ENCODE measurements around the gene ERICH2. TPM values are rescaled to one million over a fixed set of nuclear protein-coding genes. Genes with fewer than 3 reads are reported as not detected.

ERICH2 gene
- polyA plus RNA-seq, 3 donors, result not detected

DNA sequence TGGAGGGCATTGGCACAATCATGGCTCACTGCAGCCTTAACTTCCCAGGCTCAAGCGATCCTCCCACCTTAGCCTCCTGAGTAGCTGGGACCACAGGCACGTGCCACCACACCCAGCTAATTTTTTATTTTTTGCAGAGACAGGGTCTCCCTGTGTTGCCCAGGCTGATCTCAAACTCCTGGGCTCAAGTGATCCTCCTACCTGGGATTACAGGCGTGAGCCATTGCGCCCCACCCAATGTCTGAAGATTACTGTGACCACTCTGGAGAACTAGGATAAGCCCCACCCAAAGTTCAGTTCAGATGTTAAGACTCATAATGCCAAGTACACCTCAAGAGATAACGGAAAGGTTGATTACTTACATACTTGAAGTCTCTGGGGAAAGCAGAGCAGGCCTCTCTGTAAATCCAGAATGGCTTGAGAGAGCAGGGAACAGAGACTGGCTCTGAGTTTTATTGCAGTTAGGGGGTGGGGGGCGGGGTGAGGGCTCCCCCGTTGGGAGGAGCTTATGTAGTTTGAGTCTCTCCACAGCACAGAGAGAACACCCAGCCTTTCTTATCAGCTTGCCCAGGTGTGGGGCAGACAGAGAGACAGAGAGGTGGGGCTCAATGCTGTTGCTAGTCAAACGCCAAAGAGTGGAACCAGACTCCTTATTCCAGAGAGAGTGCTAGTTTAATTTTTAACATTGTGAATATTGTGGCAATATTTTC lies 26.5 kb upstream of the ERICH2 start:
- Histone ChIP-seq H3K27ac (ENCODE audit: low read depth in 1 of 2, low read length in 2 of 2) (peak overlapping the region; percentile 21 to 69), H2AFZ (ENCODE audit: insufficient read depth, low read depth, low read length, poor library complexity, severe bottlenecking) (peak overlapping the region; percentile 81), H3K4me2 (replicated peaks; ENCODE audit: extremely low read depth, low read length, poor library complexity, severe bottlenecking) (peak overlapping the region; percentile 67), H3K4me1 (ENCODE audit: control insufficient read depth in 1 of 2, insufficient read depth in 2 of 2, low read length in 2 of 2) (peaks cover 23 to 26% of the 10 kb centered on the region in 2 donors), H4K20me1 (ENCODE audit: insufficient read depth, low read length) (no peaks in the 10 kb centered on the region), H3K4me3 (replicated peaks in 1 of 3; ENCODE audit: low read depth in 2 of 3, low read length in 3 of 3) (peak overlapping the region; percentile 14 to 67 (median 31)), H3K27me3 (ENCODE audit: control insufficient read depth in 2 of 2, insufficient read depth in 2 of 2, low read length in 2 of 2) (no peaks in the 10 kb centered on the region), H3K79me2 (ENCODE audit: insufficient read depth, low read length) (no peaks in the 10 kb centered on the region), H3K36me3 (replicated peaks in 1 of 2; ENCODE audit: control insufficient read depth in 1 of 2, insufficient read depth in 2 of 2, low read length in 2 of 2) (no peaks in the 10 kb centered on the region), H3K9ac (ENCODE audit: insufficient read depth, low read length, poor library complexity, severe bottlenecking) (no peak overlapping the region), H3K9me3 (replicated peaks in 1 of 2; ENCODE audit: control insufficient read depth in 1 of 2, insufficient read depth in 1 of 2, low read length in 2 of 2) (no peaks in the 10 kb centered on the region)
- Mint-ChIP-seq H3K4me1 (peaks cover 32% of the 10 kb centered on the region), H3K27ac (peak overlapping the region in 2 of 7 donors; percentile 27 to 64), H3K27me3 (ENCODE audit: low read depth in 3 of 3) (peaks cover 3 to 9% (median 3%) of the 10 kb centered on the region in 3 donors), H3K36me3 (no peaks in the 10 kb centered on the region), H3K9me3 (peaks cover 0 to 2% (median 0%) of the 10 kb centered on the region in 7 donors), H3K4me3 (peak overlapping the region; percentile 60 to 82)
- TF ChIP-seq, protein P1, sequence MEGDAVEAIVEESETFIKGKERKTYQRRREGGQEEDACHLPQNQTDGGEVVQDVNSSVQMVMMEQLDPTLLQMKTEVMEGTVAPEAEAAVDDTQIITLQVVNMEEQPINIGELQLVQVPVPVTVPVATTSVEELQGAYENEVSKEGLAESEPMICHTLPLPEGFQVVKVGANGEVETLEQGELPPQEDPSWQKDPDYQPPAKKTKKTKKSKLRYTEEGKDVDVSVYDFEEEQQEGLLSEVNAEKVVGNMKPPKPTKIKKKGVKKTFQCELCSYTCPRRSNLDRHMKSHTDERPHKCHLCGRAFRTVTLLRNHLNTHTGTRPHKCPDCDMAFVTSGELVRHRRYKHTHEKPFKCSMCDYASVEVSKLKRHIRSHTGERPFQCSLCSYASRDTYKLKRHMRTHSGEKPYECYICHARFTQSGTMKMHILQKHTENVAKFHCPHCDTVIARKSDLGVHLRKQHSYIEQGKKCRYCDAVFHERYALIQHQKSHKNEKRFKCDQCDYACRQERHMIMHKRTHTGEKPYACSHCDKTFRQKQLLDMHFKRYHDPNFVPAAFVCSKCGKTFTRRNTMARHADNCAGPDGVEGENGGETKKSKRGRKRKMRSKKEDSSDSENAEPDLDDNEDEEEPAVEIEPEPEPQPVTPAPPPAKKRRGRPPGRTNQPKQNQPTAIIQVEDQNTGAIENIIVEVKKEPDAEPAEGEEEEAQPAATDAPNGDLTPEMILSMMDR (IDR thresholded peaks at IDR 0.05), result no peak
- no peak for DNase-seq
- intact Hi-C loops (cut with micrococcal nuclease), result no loop called here
- 75% methylated on average over 3 of the region's 8 CpGs for WGBS (ENCODE audit: insufficient coverage)

DNA sequence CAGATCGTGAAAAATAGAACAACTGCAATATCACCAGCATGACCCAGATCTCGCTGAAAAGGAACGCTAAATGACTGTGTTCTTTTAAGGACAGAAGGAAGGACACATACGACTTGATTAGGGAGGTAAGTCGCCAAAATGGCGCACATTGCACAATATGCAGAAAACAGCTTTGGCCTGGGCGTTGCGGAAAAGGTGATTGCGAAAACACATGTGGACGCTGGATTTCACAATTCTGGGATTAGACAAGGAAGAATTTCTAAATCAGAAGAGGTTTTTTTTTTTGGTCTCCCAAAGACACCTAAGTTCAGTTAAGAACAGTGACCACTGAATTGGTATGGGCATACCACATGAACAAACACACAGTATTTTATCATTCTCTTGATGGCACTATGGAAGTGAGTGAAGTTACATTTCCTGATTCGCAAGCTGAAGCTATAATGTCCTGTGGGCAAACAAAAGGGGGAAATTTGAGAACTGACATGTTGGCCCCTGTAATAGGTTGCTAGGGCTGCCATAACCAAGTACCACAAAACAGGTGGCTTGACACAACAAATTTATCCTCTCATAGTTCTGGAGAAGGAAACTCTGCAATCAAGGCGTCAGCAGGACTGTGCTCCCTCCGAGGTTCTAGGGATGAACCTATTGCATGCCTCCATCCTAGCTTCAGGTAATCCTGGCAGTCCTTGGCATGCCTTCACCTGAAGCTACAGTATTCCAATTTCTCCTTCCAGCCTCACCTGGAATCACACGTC lies 25.8 kb upstream of the ERICH2 start:
- 19% methylated on average over 11 of the region's 14 CpGs for WGBS (ENCODE audit: insufficient coverage)
- peaks cover 0 to 2% (median 0%) of the 10 kb centered on the region in 7 donors for H3K9me3 Mint-ChIP-seq
- Histone ChIP-seq H3K79me2 (ENCODE audit: insufficient read depth, low read length) (no peaks in the 10 kb centered on the region), H2AFZ (ENCODE audit: insufficient read depth, low read depth, low read length, poor library complexity, severe bottlenecking) (peak overlapping the region; percentile 81), H3K4me1 (ENCODE audit: control insufficient read depth in 1 of 2, insufficient read depth in 2 of 2, low read length in 2 of 2) (peaks cover 23 to 26% of the 10 kb centered on the region in 2 donors), H3K4me2 (replicated peaks; ENCODE audit: extremely low read depth, low read length, poor library complexity, severe bottlenecking) (peak overlapping the region; percentile 67), H3K27me3 (ENCODE audit: control insufficient read depth in 2 of 2, insufficient read depth in 2 of 2, low read length in 2 of 2) (no peaks in the 10 kb centered on the region), H3K36me3 (replicated peaks in 1 of 2; ENCODE audit: control insufficient read depth in 1 of 2, insufficient read depth in 2 of 2, low read length in 2 of 2) (no peaks in the 10 kb centered on the region), H3K9me3 (replicated peaks in 1 of 2; ENCODE audit: control insufficient read depth in 1 of 2, insufficient read depth in 1 of 2, low read length in 2 of 2) (no peaks in the 10 kb centered on the region), H3K9ac (ENCODE audit: insufficient read depth, low read length, poor library complexity, severe bottlenecking) (no peak overlapping the region), H3K27ac (ENCODE audit: low read depth in 1 of 2, low read length in 2 of 2) (peak overlapping the region in 1 of 2 donors; percentile 69), H4K20me1 (ENCODE audit: insufficient read depth, low read length) (no peaks in the 10 kb centered on the region), H3K4me3 (replicated peaks in 1 of 3; ENCODE audit: low read depth in 2 of 3, low read length in 3 of 3) (peak overlapping the region; percentile 14 to 67 (median 31))
- H3K4me3 Mint-ChIP-seq, result peak overlapping the region; percentile 60 to 82
- TF ChIP-seq, protein P1 (IDR thresholded peaks at IDR 0.05), result no peak
- intact Hi-C loops (cut with micrococcal nuclease), result no loop called here
- H3K27ac Mint-ChIP-seq, result peak overlapping the region; percentile 4 to 64 (median 35)
- peak; percentile 37 to 82 (median 81) for DNase-seq
- no peaks in the 10 kb centered on the region for H3K36me3 Mint-ChIP-seq
- peaks cover 3 to 12% (median 5%) of the 10 kb centered on the region in 3 donors for H3K27me3 Mint-ChIP-seq (ENCODE audit: low read depth in 3 of 3)
- peaks cover 32% of the 10 kb centered on the region for H3K4me1 Mint-ChIP-seq

All from CD14-positive monocyte (primary cell).